ENCODE data around the gene EPC2. TPM values are rescaled to one million over a fixed set of nuclear protein-coding genes. Genes with fewer than 3 reads are reported as not detected.
A peak's percentile ranks its signal among the peaks of the same experiment; 100 is the strongest.

The EPC2 gene
- total RNA-seq, 1 donor from 2014 or later = 20.9 TPM

DNA sequence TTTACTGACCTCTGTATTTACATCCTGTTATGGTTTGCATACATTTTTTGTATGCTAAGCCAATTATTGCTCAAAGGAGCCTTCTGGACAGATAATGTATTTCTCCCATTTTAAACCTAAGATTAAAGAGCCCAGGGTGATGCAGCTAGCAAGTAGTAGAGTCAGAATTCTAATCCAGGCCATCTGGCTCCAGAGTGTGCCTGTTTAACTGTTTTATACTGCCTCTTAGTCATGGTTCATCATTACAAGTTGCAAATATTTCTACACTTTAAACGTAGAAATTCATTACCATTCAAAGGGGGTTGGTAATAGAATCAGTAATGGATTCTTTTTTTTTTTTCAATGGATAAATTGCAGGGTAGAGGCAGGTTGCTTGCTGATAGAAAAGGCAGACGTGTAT, 52.4 kb downstream of the EPC2 start:
- Histone ChIP-seq H3K4me3 (ENCODE audit: low read length in 3 of 3) (no peak overlapping the region), H3K27me3 (ENCODE audit: control insufficient read depth in 3 of 3, insufficient read depth in 3 of 3, low read length in 3 of 3) (no peaks in the 10 kb centered on the region), H3K27ac (ENCODE audit: low read depth, low read length) (no peak overlapping the region), H3K9ac (ENCODE audit: low read depth in 1 of 3, low read length in 3 of 3) (no peak overlapping the region), H3K9me3 (ENCODE audit: control insufficient read depth in 3 of 3, low read length in 3 of 3) (peaks cover 0 to 4% (median 2%) of the 10 kb centered on the region in 3 donors), H3K4me1 (ENCODE audit: control insufficient read depth in 3 of 3, insufficient read depth in 3 of 3, low read length in 3 of 3) (no peaks in the 10 kb centered on the region), H3K36me3 (ENCODE audit: control insufficient read depth in 3 of 3, insufficient read depth in 3 of 3, low read length in 3 of 3) (peaks cover 0 to 4% (median 3%) of the 10 kb centered on the region in 3 donors)

DNA sequence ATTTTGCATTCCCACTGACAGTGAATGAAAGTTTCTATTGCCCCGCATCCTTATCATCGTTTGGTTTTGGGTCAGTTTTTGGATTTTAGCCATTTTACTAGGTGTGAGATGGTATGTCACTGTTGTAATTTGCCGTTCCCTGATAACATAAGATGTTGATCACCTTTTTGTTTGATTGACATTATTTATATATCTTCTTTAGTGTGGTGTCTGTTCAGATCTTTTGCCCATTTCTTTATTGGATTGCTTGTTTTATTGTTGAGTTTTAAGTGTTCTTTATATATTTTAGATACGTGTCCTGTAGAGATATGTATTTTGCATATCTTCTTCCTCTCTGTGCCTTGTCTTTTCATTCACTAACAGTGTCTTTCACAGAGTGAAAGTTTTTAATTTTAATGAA, 55.3 kb downstream of the EPC2 start:
- no peak overlapping the region for H3K27ac ChIP-seq (ENCODE audit: low read depth, low read length)
- no peaks in the 10 kb centered on the region for H3K4me1 ChIP-seq (ENCODE audit: control insufficient read depth in 3 of 3, insufficient read depth in 3 of 3, low read length in 3 of 3)
- H3K9ac ChIP-seq (ENCODE audit: low read depth in 1 of 3, low read length in 3 of 3) = no peak overlapping the region
- H3K4me3 ChIP-seq (ENCODE audit: low read length in 3 of 3) = no peak overlapping the region
- H3K36me3 ChIP-seq (ENCODE audit: control insufficient read depth in 3 of 3, insufficient read depth in 3 of 3, low read length in 3 of 3) = peaks cover 0 to 8% (median 3%) of the 10 kb centered on the region in 3 donors
- no peaks in the 10 kb centered on the region for H3K27me3 ChIP-seq (ENCODE audit: control insufficient read depth in 3 of 3, insufficient read depth in 3 of 3, low read length in 3 of 3)
- H3K9me3 ChIP-seq (ENCODE audit: control insufficient read depth in 3 of 3, low read length in 3 of 3) = peaks cover 0 to 4% (median 2%) of the 10 kb centered on the region in 3 donors

DNA sequence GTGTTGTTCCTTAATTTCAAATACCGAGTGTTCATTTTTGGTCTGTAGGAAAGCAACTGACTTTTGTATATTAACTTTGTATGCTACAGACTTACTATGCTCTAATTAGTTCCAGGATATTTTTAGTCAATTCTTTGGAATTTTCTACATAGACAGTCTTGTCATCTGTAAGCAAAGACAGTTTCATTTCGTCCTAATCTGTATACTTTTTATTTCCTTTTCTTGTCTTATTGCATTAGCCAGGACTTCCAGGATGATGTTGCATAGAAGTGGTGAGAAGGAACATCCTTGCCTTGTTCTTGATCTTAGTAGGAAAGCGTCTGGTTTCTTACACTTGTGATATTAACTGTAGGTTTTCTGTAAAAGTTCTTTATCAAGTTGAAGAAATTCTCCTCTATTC, 56.5 kb downstream of the EPC2 start:
- Histone ChIP-seq H3K4me1 (ENCODE audit: control insufficient read depth in 3 of 3, insufficient read depth in 3 of 3, low read length in 3 of 3) (no peaks in the 10 kb centered on the region), H3K9ac (ENCODE audit: low read depth in 1 of 3, low read length in 3 of 3) (no peak overlapping the region), H3K4me3 (ENCODE audit: low read length in 3 of 3) (no peak overlapping the region), H3K27ac (ENCODE audit: low read depth, low read length) (no peak overlapping the region), H3K27me3 (ENCODE audit: control insufficient read depth in 3 of 3, insufficient read depth in 3 of 3, low read length in 3 of 3) (no peaks in the 10 kb centered on the region), H3K9me3 (ENCODE audit: control insufficient read depth in 3 of 3, low read length in 3 of 3) (peaks cover 0 to 4% (median 2%) of the 10 kb centered on the region in 3 donors), H3K36me3 (ENCODE audit: control insufficient read depth in 3 of 3, insufficient read depth in 3 of 3, low read length in 3 of 3) (peaks cover 0 to 6% (median 0%) of the 10 kb centered on the region in 3 donors)

DNA sequence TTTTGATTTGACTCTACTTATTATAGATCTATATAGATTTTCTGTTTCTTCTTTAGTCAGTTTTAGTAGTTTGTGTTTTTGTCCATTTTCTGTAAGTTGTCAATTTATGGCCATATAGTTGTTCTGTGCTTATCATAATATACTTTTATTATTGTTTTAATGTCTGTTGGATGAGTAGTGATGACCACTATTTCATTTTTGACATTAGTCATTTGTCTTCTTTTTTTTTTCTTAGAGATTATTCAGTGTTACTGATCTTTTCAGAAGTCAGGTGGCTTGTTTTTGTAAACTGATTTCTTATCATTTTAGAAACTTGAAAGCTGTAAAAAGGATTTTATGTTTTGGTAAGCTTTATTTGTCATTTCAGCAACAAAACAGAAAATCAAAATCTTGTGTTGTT, 57.3 kb downstream of the EPC2 start:
- Histone ChIP-seq H3K9me3 (ENCODE audit: control insufficient read depth in 3 of 3, low read length in 3 of 3) (peaks cover 0 to 4% (median 2%) of the 10 kb centered on the region in 3 donors), H3K27me3 (ENCODE audit: control insufficient read depth in 3 of 3, insufficient read depth in 3 of 3, low read length in 3 of 3) (no peaks in the 10 kb centered on the region), H3K4me1 (ENCODE audit: control insufficient read depth in 3 of 3, insufficient read depth in 3 of 3, low read length in 3 of 3) (no peaks in the 10 kb centered on the region), H3K4me3 (ENCODE audit: low read length in 3 of 3) (no peak overlapping the region), H3K9ac (ENCODE audit: low read depth in 1 of 3, low read length in 3 of 3) (no peak overlapping the region), H3K27ac (ENCODE audit: low read depth, low read length) (no peak overlapping the region), H3K36me3 (ENCODE audit: control insufficient read depth in 3 of 3, insufficient read depth in 3 of 3, low read length in 3 of 3) (peaks cover 0 to 6% (median 0%) of the 10 kb centered on the region in 3 donors)

DNA sequence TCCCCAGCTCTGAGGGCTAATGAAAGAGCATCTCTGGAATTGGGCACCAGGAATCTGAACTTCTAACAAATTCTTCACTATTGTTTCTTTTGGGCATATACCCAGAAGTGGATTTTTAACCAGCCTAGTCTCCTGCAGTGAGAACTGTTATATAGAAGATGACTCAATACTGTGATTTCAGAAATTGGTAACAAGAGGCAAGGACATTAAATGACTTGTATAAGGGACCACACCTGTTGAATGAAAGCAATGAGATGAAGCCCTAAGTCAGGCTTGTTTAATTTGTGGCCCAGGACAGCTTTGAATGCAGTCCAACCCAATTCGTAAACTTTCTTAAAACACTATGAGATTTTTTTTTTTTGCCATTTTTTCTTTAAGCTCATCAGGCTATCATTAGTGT, 57.9 kb downstream of the EPC2 start:
- no peak overlapping the region for H3K27ac ChIP-seq (ENCODE audit: low read depth, low read length)
- H3K9me3 ChIP-seq (ENCODE audit: control insufficient read depth in 3 of 3, low read length in 3 of 3) = peaks cover 0 to 4% (median 2%) of the 10 kb centered on the region in 3 donors
- H3K9ac ChIP-seq (ENCODE audit: low read depth in 1 of 3, low read length in 3 of 3) = no peak overlapping the region
- no peak overlapping the region for H3K4me3 ChIP-seq (ENCODE audit: low read length in 3 of 3)
- H3K4me1 ChIP-seq (ENCODE audit: control insufficient read depth in 3 of 3, insufficient read depth in 3 of 3, low read length in 3 of 3) = no peaks in the 10 kb centered on the region
- H3K27me3 ChIP-seq (ENCODE audit: control insufficient read depth in 3 of 3, insufficient read depth in 3 of 3, low read length in 3 of 3) = no peaks in the 10 kb centered on the region
- H3K36me3 ChIP-seq (ENCODE audit: control insufficient read depth in 3 of 3, insufficient read depth in 3 of 3, low read length in 3 of 3) = peaks cover 0 to 6% (median 0%) of the 10 kb centered on the region in 3 donors

DNA sequence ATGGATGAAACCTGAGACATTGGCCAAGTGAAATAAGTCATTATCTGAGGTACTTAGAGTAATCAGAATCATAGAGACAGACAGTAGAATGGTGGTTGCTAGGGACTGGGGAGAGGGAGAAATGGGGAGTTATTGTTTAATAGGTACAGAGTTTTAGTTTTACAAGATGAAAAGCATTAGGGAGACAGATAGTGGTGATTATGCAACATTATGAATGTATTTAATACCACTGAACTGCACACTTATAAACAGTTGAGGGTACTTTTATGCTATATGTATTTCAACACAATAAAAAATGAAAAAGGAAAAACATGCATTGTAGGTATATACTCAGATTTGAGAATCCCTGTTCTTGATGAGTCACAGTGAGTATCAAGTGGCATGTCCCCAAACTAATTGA, 59.7 kb downstream of the EPC2 start:
- no peaks in the 10 kb centered on the region for H3K4me1 ChIP-seq (ENCODE audit: control insufficient read depth in 3 of 3, insufficient read depth in 3 of 3, low read length in 3 of 3)
- H3K9me3 ChIP-seq (ENCODE audit: control insufficient read depth in 3 of 3, low read length in 3 of 3) = peaks cover 0 to 4% (median 2%) of the 10 kb centered on the region in 3 donors
- no peak overlapping the region for H3K27ac ChIP-seq (ENCODE audit: low read depth, low read length)
- H3K4me3 ChIP-seq (ENCODE audit: low read length in 3 of 3) = no peak overlapping the region
- peaks cover 0 to 6% (median 0%) of the 10 kb centered on the region in 3 donors for H3K36me3 ChIP-seq (ENCODE audit: control insufficient read depth in 3 of 3, insufficient read depth in 3 of 3, low read length in 3 of 3)
- no peaks in the 10 kb centered on the region for H3K27me3 ChIP-seq (ENCODE audit: control insufficient read depth in 3 of 3, insufficient read depth in 3 of 3, low read length in 3 of 3)
- no peak overlapping the region for H3K9ac ChIP-seq (ENCODE audit: low read depth in 1 of 3, low read length in 3 of 3)

DNA sequence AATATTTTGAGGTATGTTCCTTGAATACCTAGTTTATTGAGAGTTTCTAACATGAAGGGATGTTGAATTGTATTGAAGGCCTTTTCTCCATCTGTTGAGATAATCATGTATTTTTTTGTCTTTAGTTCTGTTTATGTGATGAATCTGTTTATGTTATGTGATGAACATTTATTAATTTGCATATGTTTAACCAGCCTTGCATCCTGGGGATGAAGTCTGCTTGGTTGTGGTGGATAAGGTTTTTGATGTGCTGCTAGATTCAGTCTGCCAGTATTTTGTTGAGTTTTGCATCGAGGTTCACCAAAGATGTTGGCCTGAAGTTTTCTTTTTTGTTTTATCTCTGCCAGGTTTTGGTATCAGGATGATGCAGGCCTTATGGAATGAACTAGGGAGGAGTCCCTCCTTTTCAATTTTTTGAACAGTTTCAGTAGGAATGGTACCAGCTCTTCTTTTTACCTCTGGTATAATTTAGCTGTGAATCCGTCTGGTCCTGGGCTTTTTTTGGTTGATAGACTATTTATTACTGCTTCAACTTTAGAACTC, 71.9 kb downstream of the EPC2 start:
- Histone ChIP-seq H3K9ac (ENCODE audit: low read depth in 1 of 3, low read length in 3 of 3) (no peak overlapping the region), H3K27me3 (ENCODE audit: control insufficient read depth in 3 of 3, insufficient read depth in 3 of 3, low read length in 3 of 3) (no peaks in the 10 kb centered on the region), H3K4me1 (ENCODE audit: control insufficient read depth in 3 of 3, insufficient read depth in 3 of 3, low read length in 3 of 3) (peaks cover 13 to 20% (median 14%) of the 10 kb centered on the region in 3 donors), H3K4me3 (ENCODE audit: low read length in 3 of 3) (no peak overlapping the region), H3K27ac (ENCODE audit: low read depth, low read length) (no peak overlapping the region), H3K36me3 (ENCODE audit: control insufficient read depth in 3 of 3, insufficient read depth in 3 of 3, low read length in 3 of 3) (no peaks in the 10 kb centered on the region), H3K9me3 (ENCODE audit: control insufficient read depth in 3 of 3, low read length in 3 of 3) (no peaks in the 10 kb centered on the region)

DNA sequence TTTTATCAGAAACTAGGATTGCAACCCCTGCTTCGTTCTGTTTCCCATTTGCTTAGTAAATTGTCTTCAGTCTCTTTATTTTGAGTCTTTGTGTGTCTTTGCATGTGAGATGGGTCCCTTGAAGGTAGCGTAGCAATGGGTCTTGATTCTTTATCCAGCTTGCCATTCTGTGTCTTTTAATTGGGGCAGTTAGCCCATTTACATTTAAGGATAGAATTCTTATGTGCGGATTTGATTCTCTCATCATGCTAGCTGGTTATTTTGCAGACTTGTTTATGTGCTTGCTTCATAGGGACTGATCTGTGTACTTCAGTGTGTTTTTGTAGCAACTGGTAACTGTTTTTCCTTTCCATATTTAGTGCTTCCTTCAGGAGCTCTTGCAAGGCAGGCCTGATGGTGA, 73.5 kb downstream of the EPC2 start:
- H3K36me3 ChIP-seq (ENCODE audit: control insufficient read depth in 3 of 3, insufficient read depth in 3 of 3, low read length in 3 of 3) = no peaks in the 10 kb centered on the region
- H3K27ac ChIP-seq (ENCODE audit: low read depth, low read length) = no peak overlapping the region
- H3K27me3 ChIP-seq (ENCODE audit: control insufficient read depth in 3 of 3, insufficient read depth in 3 of 3, low read length in 3 of 3) = no peaks in the 10 kb centered on the region
- no peaks in the 10 kb centered on the region for H3K9me3 ChIP-seq (ENCODE audit: control insufficient read depth in 3 of 3, low read length in 3 of 3)
- H3K4me3 ChIP-seq (ENCODE audit: low read length in 3 of 3) = no peak overlapping the region
- H3K9ac ChIP-seq (ENCODE audit: low read depth in 1 of 3, low read length in 3 of 3) = no peak overlapping the region
- H3K4me1 ChIP-seq (ENCODE audit: control insufficient read depth in 3 of 3, insufficient read depth in 3 of 3, low read length in 3 of 3) = peaks cover 18 to 20% (median 19%) of the 10 kb centered on the region in 3 donors

DNA sequence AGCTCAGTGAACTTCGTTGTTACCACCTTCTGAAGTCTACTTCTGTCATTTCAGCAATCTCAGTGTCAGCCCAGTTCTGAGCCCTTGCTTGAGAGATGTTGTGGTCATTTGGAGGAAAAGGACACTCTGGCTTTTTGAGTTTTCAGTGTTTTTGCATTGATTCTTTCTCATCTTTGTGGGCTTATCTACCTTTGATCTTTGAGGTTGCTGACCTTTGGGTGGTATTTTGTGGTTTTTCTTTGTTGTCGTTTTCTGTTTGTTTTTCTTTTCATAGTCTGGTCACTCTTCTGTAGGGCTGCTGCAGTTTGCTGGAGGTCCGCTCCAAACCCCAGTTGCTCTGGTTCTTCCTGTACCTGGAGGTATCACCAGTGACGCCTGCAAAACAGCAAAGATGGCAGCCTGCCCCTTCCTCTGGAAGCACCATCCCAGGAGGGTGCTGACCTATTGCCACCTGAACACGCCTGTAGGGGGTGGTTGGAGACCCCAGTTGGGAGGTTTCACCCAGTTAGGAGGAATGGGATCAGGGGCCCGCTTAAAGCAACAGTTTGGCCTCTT, 74.7 kb downstream of the EPC2 start:
- no peak overlapping the region for H3K27ac ChIP-seq (ENCODE audit: low read depth, low read length)
- no peak overlapping the region for H3K9ac ChIP-seq (ENCODE audit: low read depth in 1 of 3, low read length in 3 of 3)
- H3K4me3 ChIP-seq (ENCODE audit: low read length in 3 of 3) = no peak overlapping the region
- H3K36me3 ChIP-seq (ENCODE audit: control insufficient read depth in 3 of 3, insufficient read depth in 3 of 3, low read length in 3 of 3) = no peaks in the 10 kb centered on the region
- H3K4me1 ChIP-seq (ENCODE audit: control insufficient read depth in 3 of 3, insufficient read depth in 3 of 3, low read length in 3 of 3) = peaks cover 18 to 20% (median 19%) of the 10 kb centered on the region in 3 donors
- no peaks in the 10 kb centered on the region for H3K9me3 ChIP-seq (ENCODE audit: control insufficient read depth in 3 of 3, low read length in 3 of 3)
- no peaks in the 10 kb centered on the region for H3K27me3 ChIP-seq (ENCODE audit: control insufficient read depth in 3 of 3, insufficient read depth in 3 of 3, low read length in 3 of 3)

DNA sequence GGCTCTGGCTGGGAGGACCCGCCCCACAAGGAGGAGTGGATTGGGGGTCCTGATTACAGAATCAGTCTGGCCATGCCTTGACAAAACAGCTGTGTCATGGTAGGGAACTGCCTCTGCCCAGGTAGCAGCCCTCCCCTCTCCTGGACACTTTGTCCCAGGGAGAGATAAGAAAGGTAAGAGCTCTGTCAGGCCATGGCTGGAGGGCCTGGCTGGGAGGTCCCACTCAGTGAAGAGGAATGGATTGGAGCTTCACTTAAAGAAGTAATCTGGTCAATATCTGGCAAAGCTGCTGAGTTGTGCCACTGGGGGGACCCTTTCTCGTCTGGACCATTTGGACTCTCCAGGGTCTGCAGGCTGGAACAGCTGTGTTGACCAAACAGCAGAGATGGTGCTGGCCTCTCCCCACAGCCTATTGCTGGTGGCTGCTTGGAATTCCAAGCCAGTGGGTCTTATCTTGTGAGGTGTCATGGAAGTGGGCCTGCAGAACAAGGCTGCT, 75.4 kb downstream of the EPC2 start:
- H3K27me3 ChIP-seq (ENCODE audit: control insufficient read depth in 3 of 3, insufficient read depth in 3 of 3, low read length in 3 of 3) = no peaks in the 10 kb centered on the region
- H3K36me3 ChIP-seq (ENCODE audit: control insufficient read depth in 3 of 3, insufficient read depth in 3 of 3, low read length in 3 of 3) = no peaks in the 10 kb centered on the region
- no peak overlapping the region for H3K9ac ChIP-seq (ENCODE audit: low read depth in 1 of 3, low read length in 3 of 3)
- peak overlapping the region in 2 of 3 donors; percentile 32 to 34 for H3K4me3 ChIP-seq (ENCODE audit: low read length in 3 of 3)
- H3K27ac ChIP-seq (ENCODE audit: low read depth, low read length) = peak overlapping the region; percentile 18
- H3K4me1 ChIP-seq (ENCODE audit: control insufficient read depth in 3 of 3, insufficient read depth in 3 of 3, low read length in 3 of 3) = peaks cover 18 to 20% (median 19%) of the 10 kb centered on the region in 3 donors
- no peaks in the 10 kb centered on the region for H3K9me3 ChIP-seq (ENCODE audit: control insufficient read depth in 3 of 3, low read length in 3 of 3)
